Forelimb muscle (tissue), 1 donor: ENCODE measurements around the gene TBC1D2. TPM values are rescaled to one million over a fixed set of nuclear protein-coding genes. Genes with fewer than 3 reads are reported as not detected.

Experiments used
- DNase-seq: peaks from one replicate; pipeline ENCODE4 v3.0.0-alpha.2; 2013; ENCODE audit warnings: low read depth
- polyA plus RNA-seq: library from polyadenylated mRNA; unstranded; fragments of 120-200 nt; gene quantifications from one replicate; pipeline ENCODE4 v1.2.1, GENCODE V29; 2013; ENCODE audit not compliant: insufficient read length

Gene TBC1D2
- polyA plus RNA-seq, 1 donor: 2.2 TPM

- no peak for DNase-seq
Observed at GRCh38 chr9:98216391-98216790, 39.1 kb downstream of the TBC1D2 start.

GRCh38 chr9:98215821-98216220 lies 39.6 kb downstream of the TBC1D2 start:
- DNase-seq: no peak

GRCh38 chr9:98215271-98215670 lies 40.2 kb downstream of the TBC1D2 start:
- DNase-seq: no peak

- no peak for DNase-seq
Observed at GRCh38 chr9:98214811-98215210, 40.6 kb downstream of the TBC1D2 start.

GRCh38 chr9:98211260-98211659 lies 44.2 kb downstream of the TBC1D2 start:
- no peak for DNase-seq

GRCh38 chr9:98210435-98210834 lies 45.0 kb downstream of the TBC1D2 start:
- DNase-seq: no peak

GRCh38 chr9:98209530-98209929 lies 45.9 kb downstream of the TBC1D2 start:
- DNase-seq: no peak

- no peak for DNase-seq
Observed at GRCh38 chr9:98208635-98209034, 46.8 kb downstream of the TBC1D2 start.

- no peak for DNase-seq
Observed at GRCh38 chr9:98207606-98208005, 47.8 kb downstream of the TBC1D2 start.

GRCh38 chr9:98206754-98207153 lies 48.7 kb downstream of the TBC1D2 start:
- DNase-seq: no peak

- no peak for DNase-seq
Observed at GRCh38 chr9:98204692-98205091, 50.8 kb downstream of the TBC1D2 start.

GRCh38 chr9:98203153-98203552 lies 52.3 kb downstream of the TBC1D2 start:
- no peak for DNase-seq

GRCh38 chr9:98202252-98202651 lies 53.2 kb downstream of the TBC1D2 start:
- DNase-seq: no peak

GRCh38 chr9:98201749-98202148 lies 53.7 kb downstream of the TBC1D2 start:
- DNase-seq: no peak

- DNase-seq: no peak
Observed at GRCh38 chr9:98201102-98201501, 54.3 kb downstream of the TBC1D2 start.

- no peak for DNase-seq
Observed at GRCh38 chr9:98199388-98200033, 55.9 kb downstream of the TBC1D2 start.

GRCh38 chr9:98195671-98196070 lies 59.8 kb downstream of the TBC1D2 start:
- DNase-seq: no peak

GRCh38 chr9:98193336-98193944 lies 62.0 kb downstream of the TBC1D2 start:
- DNase-seq: no peak

GRCh38 chr9:98192503-98193335 lies 62.7 kb downstream of the TBC1D2 start, which contains the start of gene CORO2A:
Gene CORO2A (minus strand): TSS chr9:98192637. CDS start chr9:98157660, 34,977 bp downstream.
- no peak for DNase-seq

GRCh38 chr9:98191671-98192502 lies 63.6 kb downstream of the TBC1D2 start:
- DNase-seq: no peak

GRCh38 chr9:98191181-98191608 lies 64.3 kb downstream of the TBC1D2 start:
- DNase-seq: no peak

- no peak for DNase-seq
Observed at GRCh38 chr9:98190757-98191105, 64.7 kb downstream of the TBC1D2 start.
